MCF 10A (cell line): ENCODE data around the gene GFOD1. TPM values are rescaled to one million over a fixed set of nuclear protein-coding genes. Genes with fewer than 3 reads are reported as not detected.
A peak's percentile ranks its signal among the peaks of the same experiment; 100 is the strongest.

Experiments
- BruUV-seq: library from RNA; stranded (reverse); fragments of 400-500 nt; replicated peaks from 2 replicates; lab custom pipeline; 2021; lab: Mats Ljungman, UMichigan
- CTCF ChIA-PET: fragments of 300-600 bp; sonication (Branson Sonifier 250); formaldehyde crosslinking; extraction: SDS; loops from one replicate; lab custom pipeline; 2021; ENCODE audit warnings: antibody characterized with exemption, inconsistent platforms; lab: Yijun Ruan, JAX
- POLR2A ChIA-PET: fragments of 300-600, 350-650 bp; sonication (Branson Sonifier 250); formaldehyde crosslinking; extraction: SDS; loops from one replicate; lab custom pipeline; 2020; ENCODE audit warnings: antibody characterized with exemption, inconsistent platforms; lab: Yijun Ruan, JAX
- DNase-seq: peaks from one replicate; pipeline ENCODE4 v3.0.0-alpha.2; 2018; ENCODE audit not compliant: unreplicated experiment
- H3K27ac Mint-ChIP-seq: one replicate; pipeline ENCODE4 v1.8.0; 2022; ENCODE audit warnings: mild to moderate bottlenecking, low read depth, mixed read lengths; ENCODE audit not compliant: unreplicated experiment
- H3K27me3 Mint-ChIP-seq: one replicate; pipeline ENCODE4 v1.8.0; 2022; ENCODE audit warnings: mixed read lengths; ENCODE audit not compliant: insufficient read depth, unreplicated experiment
- H3K36me3 Mint-ChIP-seq: one replicate; pipeline ENCODE4 v1.8.0; 2022; ENCODE audit warnings: mild to moderate bottlenecking, moderate library complexity, mixed read lengths; ENCODE audit not compliant: insufficient read depth, unreplicated experiment
- H3K4me1 Mint-ChIP-seq: one replicate; pipeline ENCODE4 v1.8.0; 2022; ENCODE audit warnings: mixed read lengths; ENCODE audit not compliant: insufficient read depth, unreplicated experiment
- H3K4me3 Mint-ChIP-seq: one replicate; pipeline ENCODE4 v1.8.0; 2022; ENCODE audit warnings: mild to moderate bottlenecking, moderate library complexity, mixed read lengths; ENCODE audit not compliant: unreplicated experiment
- H3K9me3 Mint-ChIP-seq: one replicate; pipeline ENCODE4 v1.8.0; 2022; ENCODE audit warnings: mixed read lengths; ENCODE audit not compliant: unreplicated experiment
- CTCF ChIP-seq: fragments of 200-600 bp; IDR thresholded peaks from one replicate; pipeline ENCODE4 v1.8.0; 2022; ENCODE audit warnings: antibody characterized with exemption, mild to moderate bottlenecking; ENCODE audit not compliant: unreplicated experiment
- intact Hi-C: fragments of 100-400 bp; cut with micrococcal nuclease; formaldehyde crosslinking; loops from 2 replicates; pipeline ENCODE4 v1.14.1; 2022
- total RNA-seq: library from RNA; stranded (reverse); gene quantifications from 2 replicates; pipeline ENCODE4 v1.2.3, GENCODE V29; 2022

The GFOD1 gene
- total RNA-seq, 1 experiment from 2014 or later, result 9.5 TPM

GRCh38 chr6:13315896-13316295 is 171.5 kb downstream of the GFOD1 start:
- Mint-ChIP-seq H3K4me3 (no peak overlapping the region), H3K27ac (no peak overlapping the region), H3K27me3 (no peaks in the 10 kb centered on the region), H3K36me3 (peaks cover 57% of the 10 kb centered on the region), H3K4me1 (no peaks in the 10 kb centered on the region), H3K9me3 (no peaks in the 10 kb centered on the region)
- intact Hi-C loops, result no loop called here
- ChIA-PET POLR2A (no interaction called here), CTCF (interaction anchor here (1.0 kb wide), 1 partner anchor 15 kb away, joined by 6 read pairs; no protein-coding TSS in a partner anchor)
- no TSS peak for BruUV-seq
- no peak for TF ChIP-seq CTCF
- DNase-seq, result no peak

GRCh38 chr6:13314806-13315205 is 172.6 kb downstream of the GFOD1 start:
- CTCF ChIA-PET, result interaction anchor here (0.6 to 2.0 kb wide), 2 partner anchors 16 to 86 kb away, joined by 3 to 5 read pairs; no protein-coding TSS in a partner anchor
- no peak overlapping the region for H3K27ac Mint-ChIP-seq
- intact Hi-C loops, result no loop called here
- H3K9me3 Mint-ChIP-seq, result no peaks in the 10 kb centered on the region
- DNase-seq, result no peak
- peaks cover 48% of the 10 kb centered on the region for H3K36me3 Mint-ChIP-seq
- no peaks in the 10 kb centered on the region for H3K27me3 Mint-ChIP-seq
- no TSS peak for BruUV-seq
- POLR2A ChIA-PET, result interaction anchor here (1.3 kb wide), 1 partner anchor 13 kb away, joined by 8 read pairs; the partner anchor contains the start of gene TBC1D7
- H3K4me1 Mint-ChIP-seq, result no peaks in the 10 kb centered on the region
- TF ChIP-seq CTCF, result no peak
- H3K4me3 Mint-ChIP-seq, result no peak overlapping the region

GRCh38 chr6:13311155-13311554 is 176.2 kb downstream of the GFOD1 start:
- no peaks in the 10 kb centered on the region for H3K9me3 Mint-ChIP-seq
- no peaks in the 10 kb centered on the region for H3K27me3 Mint-ChIP-seq
- ChIA-PET POLR2A (interaction anchor here (2.8 kb wide), 1 partner anchor 17 kb away, joined by 15 read pairs; the partner anchor contains the start of gene TBC1D7), CTCF (no interaction called here)
- H3K4me3 Mint-ChIP-seq, result no peak overlapping the region
- H3K36me3 Mint-ChIP-seq, result peaks cover 38% of the 10 kb centered on the region
- H3K27ac Mint-ChIP-seq, result no peak overlapping the region
- BruUV-seq, result no TSS peak
- DNase-seq, result no peak
- peaks cover 12% of the 10 kb centered on the region for H3K4me1 Mint-ChIP-seq
- no peak for TF ChIP-seq CTCF
- intact Hi-C loops, result no loop called here

- H3K27ac Mint-ChIP-seq, result peak overlapping the region; percentile 85
- ChIA-PET CTCF (interaction anchor here (0.6 kb wide), 1 partner anchor 27 kb away, joined by 3 read pairs; no protein-coding TSS in a partner anchor), POLR2A (interaction anchor here (1.7 to 1.9 kb wide), 2 partner anchors 20 to 23 kb away, joined by 4 to 15 read pairs; partner anchors contain the start of gene TBC1D7)
- H3K4me3 Mint-ChIP-seq, result no peak overlapping the region
- no TSS peak for BruUV-seq
- no peak for TF ChIP-seq CTCF
- H3K36me3 Mint-ChIP-seq, result peaks cover 23% of the 10 kb centered on the region
- no peaks in the 10 kb centered on the region for H3K9me3 Mint-ChIP-seq
- peaks cover 14% of the 10 kb centered on the region for H3K4me1 Mint-ChIP-seq
- H3K27me3 Mint-ChIP-seq, result no peaks in the 10 kb centered on the region
- DNase-seq, result no peak
- intact Hi-C loops, result no loop called here
These were observed 179.1 kb downstream of the GFOD1 start for GRCh38 chr6:13308332-13308731.

Other genes with a start within 250 kb of the GFOD1 start
- 19.5 and 28.5 TPM in 2 replicates for gene TBC1D7, start 159.1 kb downstream of the GFOD1 start, total RNA-seq
- gene SIRT5, start 87.0 kb upstream of the GFOD1 start, total RNA-seq, result 12.8 and 13.2 TPM in 2 replicates
- 75.2 and 98.5 TPM in 2 replicates for gene NOL7, start 127.7 kb upstream of the GFOD1 start, total RNA-seq
- gene RANBP9, start 224.2 kb upstream of the GFOD1 start, total RNA-seq, result 42.0 and 48.0 TPM in 2 replicates